WTC11 (cell line): ENCODE data around the gene RAPGEF3. TPM values are rescaled to one million over a fixed set of nuclear protein-coding genes. Genes with fewer than 3 reads are reported as not detected.

Source experiments
- ATAC-seq: fragments of 200-7000 bp; cut with Tn5 transposase; 2 replicates; pipeline ENCODE4 v1.10.0; 2021; ENCODE audit warnings: mild to moderate bottlenecking, moderate library complexity
- CTCF ChIA-PET: fragments of 300-600 bp; sonication (Branson Sonifier 250); formaldehyde crosslinking; loops from one replicate; lab custom pipeline; 2021; ENCODE audit warnings: antibody characterized with exemption; lab: Charles Lee
- POLR2A ChIA-PET: fragments of 350-600 bp; sonication (Branson Sonifier 250); formaldehyde crosslinking; loops from one replicate; lab custom pipeline; 2021; ENCODE audit warnings: antibody characterized with exemption; lab: Charles Lee
- DNase-seq: peaks from one replicate; pipeline ENCODE4 v3.0.0; 2021; ENCODE audit warnings: low spot score
- H3K27ac Mint-ChIP-seq: 2 replicates; pipeline ENCODE4 v1.8.0; 2021; ENCODE audit warnings: mixed read lengths
- H3K27me3 Mint-ChIP-seq: 2 replicates; pipeline ENCODE4 v1.8.0; 2021; ENCODE audit warnings: low read depth, mild to moderate bottlenecking, moderate library complexity, mixed read lengths
- H3K36me3 Mint-ChIP-seq: 2 replicates; pipeline ENCODE4 v1.8.0; 2021; ENCODE audit warnings: mixed read lengths
- H3K4me1 Mint-ChIP-seq: 2 replicates; pipeline ENCODE4 v1.8.0; 2022; ENCODE audit warnings: mixed read lengths
- H3K4me3 Mint-ChIP-seq: 2 replicates; pipeline ENCODE4 v1.8.0; 2021; ENCODE audit warnings: mild to moderate bottlenecking, moderate library complexity, mixed read lengths
- H3K9me3 Mint-ChIP-seq: 2 replicates; pipeline ENCODE4 v1.8.0; 2021; ENCODE audit warnings: mixed read lengths
- CREB1 ChIP-seq: sonication (generic); formaldehyde crosslinking; IDR thresholded peaks from 2 replicates; pipeline ENCODE4 v1.8.0; 2023; ENCODE audit warnings: mild to moderate bottlenecking, missing genetic modification reagents
- GABPB1 ChIP-seq: sonication (generic); formaldehyde crosslinking; IDR thresholded peaks from 2 replicates; pipeline ENCODE4 v1.8.1; 2023; ENCODE audit warnings: mild to moderate bottlenecking, missing genetic modification reagents
- KAT7 ChIP-seq: sonication (generic); formaldehyde crosslinking; IDR thresholded peaks from 2 replicates; pipeline ENCODE4 v1.8.1; 2023; ENCODE audit warnings: missing genetic modification reagents, mild to moderate bottlenecking, borderline replicate concordance
- RELA ChIP-seq: sonication (generic); formaldehyde crosslinking; IDR thresholded peaks from 2 replicates; pipeline ENCODE4 v1.8.1; 2022; ENCODE audit warnings: missing genetic modification reagents, mild to moderate bottlenecking, borderline replicate concordance
- SOX15 ChIP-seq: fragments of 250-450 bp; sonication (Bioruptor Pico); IDR thresholded peaks from 2 replicates; pipeline ENCODE4 v1.9.0; 2021; ENCODE audit warnings: mild to moderate bottlenecking
- ZBTB21 ChIP-seq: sonication (generic); formaldehyde crosslinking; IDR thresholded peaks from 2 replicates; pipeline ENCODE4 v1.8.1; 2023; ENCODE audit warnings: mild to moderate bottlenecking, missing genetic modification reagents, borderline replicate concordance
- ZNF263 ChIP-seq: sonication (generic); formaldehyde crosslinking; IDR thresholded peaks from 2 replicates; pipeline ENCODE4 v1.8.1; 2022; ENCODE audit warnings: low read depth, mild to moderate bottlenecking, moderate library complexity, missing genetic modification reagents
- total RNA-seq: library from RNA; stranded (reverse); gene quantifications from 3 replicates; pipeline ENCODE4 v1.2.3, GENCODE V29; 2021
- TF ChIP-seq, protein P1 (sequence below): sonication (generic); formaldehyde crosslinking; IDR thresholded peaks from 2 replicates; pipeline ENCODE4 v1.8.1; 2022; ENCODE audit warnings: low read depth, mild to moderate bottlenecking, moderate library complexity, missing genetic modification reagents, borderline replicate concordance
- TF ChIP-seq, protein P2 (sequence below): fragments of 250-450 bp; sonication (Bioruptor Pico); IDR thresholded peaks from 2 replicates; pipeline ENCODE4 v1.9.0; 2021; ENCODE audit warnings: mild to moderate bottlenecking
- TF ChIP-seq, protein P3 (sequence below): sonication (generic); formaldehyde crosslinking; IDR thresholded peaks from 2 replicates; pipeline ENCODE4 v1.8.0; 2023; ENCODE audit warnings: mild to moderate bottlenecking, missing genetic modification reagents
- TF ChIP-seq, protein P4 (sequence below): sonication (generic); formaldehyde crosslinking; IDR thresholded peaks from 2 replicates; pipeline ENCODE4 v1.8.1; 2023; ENCODE audit warnings: mild to moderate bottlenecking, missing genetic modification reagents, moderate library complexity
- TF ChIP-seq, protein P5 (sequence below): sonication (generic); formaldehyde crosslinking; IDR thresholded peaks from 2 replicates; pipeline ENCODE4 v1.8.0; 2023; ENCODE audit warnings: missing genetic modification reagents, mild to moderate bottlenecking, borderline replicate concordance

The RAPGEF3 gene
- total RNA-seq, 1 experiment from 2014 or later = 13.3 TPM

DNA sequence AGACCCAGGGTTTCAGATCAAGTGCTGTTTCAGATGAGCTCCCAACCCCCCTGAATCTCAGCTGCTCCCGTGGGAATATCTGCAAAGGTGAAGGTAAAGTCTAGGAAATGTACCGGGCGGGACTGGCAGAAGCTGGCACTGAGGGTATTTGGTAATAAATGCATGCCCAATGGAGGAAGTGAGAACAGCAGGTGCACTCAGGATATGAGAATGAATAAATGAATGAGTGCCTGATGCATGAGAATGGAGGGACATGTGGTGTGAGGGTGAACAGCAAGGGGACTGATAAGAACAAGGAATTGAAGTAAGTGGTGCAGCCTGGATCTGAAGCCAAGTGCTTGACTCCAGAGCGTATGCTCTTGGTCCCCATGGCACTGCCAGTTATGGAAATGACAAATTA, 11.6 kb downstream of the RAPGEF3 start:
- Mint-ChIP-seq H3K9me3 (no peaks in the 10 kb centered on the region), H3K36me3 (no peaks in the 10 kb centered on the region), H3K4me1 (peaks cover 39% of the 10 kb centered on the region), H3K27me3 (peaks cover 7% of the 10 kb centered on the region; the same call in 1 of the 2 replicates), H3K27ac (no peak overlapping the region), H3K4me3 (no peak overlapping the region)
- TF ChIP-seq, protein P1, sequence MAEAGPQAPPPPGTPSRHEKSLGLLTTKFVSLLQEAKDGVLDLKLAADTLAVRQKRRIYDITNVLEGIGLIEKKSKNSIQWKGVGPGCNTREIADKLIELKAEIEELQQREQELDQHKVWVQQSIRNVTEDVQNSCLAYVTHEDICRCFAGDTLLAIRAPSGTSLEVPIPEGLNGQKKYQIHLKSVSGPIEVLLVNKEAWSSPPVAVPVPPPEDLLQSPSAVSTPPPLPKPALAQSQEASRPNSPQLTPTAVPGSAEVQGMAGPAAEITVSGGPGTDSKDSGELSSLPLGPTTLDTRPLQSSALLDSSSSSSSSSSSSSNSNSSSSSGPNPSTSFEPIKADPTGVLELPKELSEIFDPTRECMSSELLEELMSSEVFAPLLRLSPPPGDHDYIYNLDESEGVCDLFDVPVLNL (CRISPR knock-in tag) = no peak
- no peak for TF ChIP-seq RELA (CRISPR knock-in tag)
- TF ChIP-seq ZNF263 (CRISPR knock-in tag) = no peak
- TF ChIP-seq, protein P2, sequence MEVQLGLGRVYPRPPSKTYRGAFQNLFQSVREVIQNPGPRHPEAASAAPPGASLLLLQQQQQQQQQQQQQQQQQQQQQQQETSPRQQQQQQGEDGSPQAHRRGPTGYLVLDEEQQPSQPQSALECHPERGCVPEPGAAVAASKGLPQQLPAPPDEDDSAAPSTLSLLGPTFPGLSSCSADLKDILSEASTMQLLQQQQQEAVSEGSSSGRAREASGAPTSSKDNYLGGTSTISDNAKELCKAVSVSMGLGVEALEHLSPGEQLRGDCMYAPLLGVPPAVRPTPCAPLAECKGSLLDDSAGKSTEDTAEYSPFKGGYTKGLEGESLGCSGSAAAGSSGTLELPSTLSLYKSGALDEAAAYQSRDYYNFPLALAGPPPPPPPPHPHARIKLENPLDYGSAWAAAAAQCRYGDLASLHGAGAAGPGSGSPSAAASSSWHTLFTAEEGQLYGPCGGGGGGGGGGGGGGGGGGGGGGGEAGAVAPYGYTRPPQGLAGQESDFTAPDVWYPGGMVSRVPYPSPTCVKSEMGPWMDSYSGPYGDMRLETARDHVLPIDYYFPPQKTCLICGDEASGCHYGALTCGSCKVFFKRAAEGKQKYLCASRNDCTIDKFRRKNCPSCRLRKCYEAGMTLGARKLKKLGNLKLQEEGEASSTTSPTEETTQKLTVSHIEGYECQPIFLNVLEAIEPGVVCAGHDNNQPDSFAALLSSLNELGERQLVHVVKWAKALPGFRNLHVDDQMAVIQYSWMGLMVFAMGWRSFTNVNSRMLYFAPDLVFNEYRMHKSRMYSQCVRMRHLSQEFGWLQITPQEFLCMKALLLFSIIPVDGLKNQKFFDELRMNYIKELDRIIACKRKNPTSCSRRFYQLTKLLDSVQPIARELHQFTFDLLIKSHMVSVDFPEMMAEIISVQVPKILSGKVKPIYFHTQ (CRISPR knock-in tag) = no peak
- TF ChIP-seq CREB1 (CRISPR knock-in tag) = no peak
- no peak for TF ChIP-seq SOX15 (CRISPR knock-in tag)
- TF ChIP-seq KAT7 (CRISPR knock-in tag) = no peak
- TF ChIP-seq, protein P3, sequence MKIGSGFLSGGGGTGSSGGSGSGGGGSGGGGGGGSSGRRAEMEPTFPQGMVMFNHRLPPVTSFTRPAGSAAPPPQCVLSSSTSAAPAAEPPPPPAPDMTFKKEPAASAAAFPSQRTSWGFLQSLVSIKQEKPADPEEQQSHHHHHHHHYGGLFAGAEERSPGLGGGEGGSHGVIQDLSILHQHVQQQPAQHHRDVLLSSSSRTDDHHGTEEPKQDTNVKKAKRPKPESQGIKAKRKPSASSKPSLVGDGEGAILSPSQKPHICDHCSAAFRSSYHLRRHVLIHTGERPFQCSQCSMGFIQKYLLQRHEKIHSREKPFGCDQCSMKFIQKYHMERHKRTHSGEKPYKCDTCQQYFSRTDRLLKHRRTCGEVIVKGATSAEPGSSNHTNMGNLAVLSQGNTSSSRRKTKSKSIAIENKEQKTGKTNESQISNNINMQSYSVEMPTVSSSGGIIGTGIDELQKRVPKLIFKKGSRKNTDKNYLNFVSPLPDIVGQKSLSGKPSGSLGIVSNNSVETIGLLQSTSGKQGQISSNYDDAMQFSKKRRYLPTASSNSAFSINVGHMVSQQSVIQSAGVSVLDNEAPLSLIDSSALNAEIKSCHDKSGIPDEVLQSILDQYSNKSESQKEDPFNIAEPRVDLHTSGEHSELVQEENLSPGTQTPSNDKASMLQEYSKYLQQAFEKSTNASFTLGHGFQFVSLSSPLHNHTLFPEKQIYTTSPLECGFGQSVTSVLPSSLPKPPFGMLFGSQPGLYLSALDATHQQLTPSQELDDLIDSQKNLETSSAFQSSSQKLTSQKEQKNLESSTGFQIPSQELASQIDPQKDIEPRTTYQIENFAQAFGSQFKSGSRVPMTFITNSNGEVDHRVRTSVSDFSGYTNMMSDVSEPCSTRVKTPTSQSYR (CRISPR knock-in tag) = no peak
- no peak for TF ChIP-seq GABPB1
- ATAC-seq (no peak), DNase-seq (no peak)
- POLR2A ChIA-PET = no interaction called here
- CTCF ChIA-PET = interaction anchor here (0.6 to 2.3 kb wide), 6 partner anchors 11 to 33 kb away, joined by 3 to 12 read pairs (median 4); partner anchors contain the start of genes RAPGEF3 and SLC48A1

DNA sequence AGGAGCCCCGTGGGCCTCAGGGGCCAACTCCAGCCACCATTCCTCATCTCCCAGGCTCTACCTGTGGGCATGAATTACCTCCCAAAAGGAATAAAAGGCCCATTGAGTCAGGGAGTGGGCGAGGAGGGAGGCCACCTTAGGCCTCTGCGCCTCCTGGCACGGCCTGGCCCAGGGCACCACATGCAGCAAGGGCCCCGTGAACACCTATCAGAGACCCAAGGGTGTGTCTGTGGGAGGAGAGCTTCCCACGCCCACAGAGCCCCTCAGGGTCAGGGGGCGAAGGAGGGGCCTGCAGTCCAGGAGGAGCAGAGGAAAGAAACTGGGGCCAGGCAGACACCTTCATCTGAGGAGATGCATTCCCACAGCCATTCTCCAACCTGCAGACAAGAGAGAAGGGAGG, 12.2 kb downstream of the RAPGEF3 start:
- no peak for DNase-seq
- POLR2A ChIA-PET = no interaction called here
- peaks cover 36% of the 10 kb centered on the region for H3K4me1 Mint-ChIP-seq
- H3K27ac Mint-ChIP-seq = no peak overlapping the region
- CTCF ChIA-PET = interaction anchor here (0.6 to 2.3 kb wide), 4 partner anchors 12 to 33 kb away, joined by 3 to 12 read pairs (median 6); partner anchors contain the start of genes RAPGEF3 and SLC48A1
- no peaks in the 10 kb centered on the region for H3K36me3 Mint-ChIP-seq
- ATAC-seq = no peak
- H3K27me3 Mint-ChIP-seq = peaks cover 7% of the 10 kb centered on the region; the same call in 1 of the 2 replicates
- no peak overlapping the region for H3K4me3 Mint-ChIP-seq
- H3K9me3 Mint-ChIP-seq = no peaks in the 10 kb centered on the region
- TF ChIP-seq, protein P4, sequence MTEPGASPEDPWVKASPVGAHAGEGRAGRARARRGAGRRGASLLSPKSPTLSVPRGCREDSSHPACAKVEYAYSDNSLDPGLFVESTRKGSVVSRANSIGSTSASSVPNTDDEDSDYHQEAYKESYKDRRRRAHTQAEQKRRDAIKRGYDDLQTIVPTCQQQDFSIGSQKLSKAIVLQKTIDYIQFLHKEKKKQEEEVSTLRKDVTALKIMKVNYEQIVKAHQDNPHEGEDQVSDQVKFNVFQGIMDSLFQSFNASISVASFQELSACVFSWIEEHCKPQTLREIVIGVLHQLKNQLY = no peak
- TF ChIP-seq, protein P5, sequence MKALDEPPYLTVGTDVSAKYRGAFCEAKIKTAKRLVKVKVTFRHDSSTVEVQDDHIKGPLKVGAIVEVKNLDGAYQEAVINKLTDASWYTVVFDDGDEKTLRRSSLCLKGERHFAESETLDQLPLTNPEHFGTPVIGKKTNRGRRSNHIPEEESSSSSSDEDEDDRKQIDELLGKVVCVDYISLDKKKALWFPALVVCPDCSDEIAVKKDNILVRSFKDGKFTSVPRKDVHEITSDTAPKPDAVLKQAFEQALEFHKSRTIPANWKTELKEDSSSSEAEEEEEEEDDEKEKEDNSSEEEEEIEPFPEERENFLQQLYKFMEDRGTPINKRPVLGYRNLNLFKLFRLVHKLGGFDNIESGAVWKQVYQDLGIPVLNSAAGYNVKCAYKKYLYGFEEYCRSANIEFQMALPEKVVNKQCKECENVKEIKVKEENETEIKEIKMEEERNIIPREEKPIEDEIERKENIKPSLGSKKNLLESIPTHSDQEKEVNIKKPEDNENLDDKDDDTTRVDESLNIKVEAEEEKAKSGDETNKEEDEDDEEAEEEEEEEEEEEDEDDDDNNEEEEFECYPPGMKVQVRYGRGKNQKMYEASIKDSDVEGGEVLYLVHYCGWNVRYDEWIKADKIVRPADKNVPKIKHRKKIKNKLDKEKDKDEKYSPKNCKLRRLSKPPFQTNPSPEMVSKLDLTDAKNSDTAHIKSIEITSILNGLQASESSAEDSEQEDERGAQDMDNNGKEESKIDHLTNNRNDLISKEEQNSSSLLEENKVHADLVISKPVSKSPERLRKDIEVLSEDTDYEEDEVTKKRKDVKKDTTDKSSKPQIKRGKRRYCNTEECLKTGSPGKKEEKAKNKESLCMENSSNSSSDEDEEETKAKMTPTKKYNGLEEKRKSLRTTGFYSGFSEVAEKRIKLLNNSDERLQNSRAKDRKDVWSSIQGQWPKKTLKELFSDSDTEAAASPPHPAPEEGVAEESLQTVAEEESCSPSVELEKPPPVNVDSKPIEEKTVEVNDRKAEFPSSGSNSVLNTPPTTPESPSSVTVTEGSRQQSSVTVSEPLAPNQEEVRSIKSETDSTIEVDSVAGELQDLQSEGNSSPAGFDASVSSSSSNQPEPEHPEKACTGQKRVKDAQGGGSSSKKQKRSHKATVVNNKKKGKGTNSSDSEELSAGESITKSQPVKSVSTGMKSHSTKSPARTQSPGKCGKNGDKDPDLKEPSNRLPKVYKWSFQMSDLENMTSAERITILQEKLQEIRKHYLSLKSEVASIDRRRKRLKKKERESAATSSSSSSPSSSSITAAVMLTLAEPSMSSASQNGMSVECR = no peak
- no peak for TF ChIP-seq ZBTB21 (CRISPR knock-in tag)
